Activated CD4-positive, alpha-beta T cell treated with anti-CD3 and anti-CD28 coated beads, Interleukin-2, amount 50 U/mL, for 1 hour (primary cell): ENCODE data around the gene PTTG1IP.

ENCODE experiments used
- DNase-seq: peaks from one replicate; pipeline ENCODE4 v3.0.0-alpha.2; 2020

Gene PTTG1IP

DNA sequence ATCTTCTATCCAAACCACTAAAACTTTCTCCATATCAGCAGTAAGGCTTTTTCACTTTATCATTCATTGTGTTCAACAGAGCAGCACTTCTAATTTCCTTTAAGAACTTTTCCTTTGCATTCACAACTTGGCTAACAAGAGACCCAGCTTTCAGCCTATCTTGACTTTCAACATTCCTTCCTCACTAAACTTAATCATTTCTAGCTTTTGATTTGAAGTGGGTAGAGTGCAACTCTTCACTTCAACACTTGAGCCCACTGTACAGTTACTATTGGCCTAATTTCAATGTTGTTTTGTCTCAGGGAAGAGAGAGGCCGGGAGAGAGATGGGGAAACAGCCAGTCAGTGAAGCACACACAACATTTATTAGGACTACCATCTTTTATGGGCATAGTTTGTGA lies 73.8 kb downstream of the PTTG1IP start:
- no peak for DNase-seq
